Naive thymus-derived CD4-positive, alpha-beta T cell (primary cell): Measurements from ENCODE around the gene DR1. TPM values are rescaled to one million over a fixed set of nuclear protein-coding genes. Genes with fewer than 3 reads are reported as not detected.
A peak's percentile ranks its signal among the peaks of the same experiment; 100 is the strongest.

Source experiments
- ATAC-seq: fragments of 150-1000 bp; cut with Tn5 transposase; 2 replicates; pipeline ENCODE4 v1.10.0; 2021; ENCODE audit warnings: mild to moderate bottlenecking, moderate library complexity
- CTCF ChIA-PET: fragments of 350-600 bp; sonication (Branson Sonifier 250); formaldehyde crosslinking; loops from one replicate; lab custom pipeline; 2021; ENCODE audit warnings: antibody characterized with exemption; lab: Charles Lee
- POLR2A ChIA-PET: fragments of 350-600 bp; sonication (Branson Sonifier 250); formaldehyde crosslinking; loops from one replicate; lab custom pipeline; 2021; ENCODE audit warnings: antibody characterized with exemption, inconsistent platforms; lab: Charles Lee
- DNase-seq, 9 donors: peaks; one replicate each; pipeline versions ENCODE4 v3.0.0 to v3.0.0-alpha.2; 2020 to 2022; ENCODE audit warnings: mixed read lengths in 1 of 9
- H3K27ac ChIP-seq: one replicate; pipeline ENCODE4 v1.7.0; 2013; ENCODE audit warnings: mild to moderate bottlenecking, low read depth, low read length, moderate library complexity
- H3K27me3 ChIP-seq, 2 donors: one replicate each; pipeline ENCODE4 v1.7.0; 2013; ENCODE audit warnings: low read length in 2 of 2, mild to moderate bottlenecking in 2 of 2, moderate library complexity in 2 of 2; ENCODE audit not compliant: control insufficient read depth in 2 of 2, insufficient read depth in 2 of 2
- H3K36me3 ChIP-seq, 3 experiments: 1 replicate in 2 of 3; 2 replicates in 1 of 3; pipeline ENCODE4 v1.7.0; 2013; ENCODE audit warnings: low read length in 3 of 3, mild to moderate bottlenecking in 3 of 3, moderate library complexity in 1 of 3; ENCODE audit not compliant: insufficient read depth in 3 of 3, control insufficient read depth in 2 of 3
- H3K4me1 ChIP-seq, 2 donors: one replicate each; pipeline ENCODE4 v1.7.0; 2013; ENCODE audit warnings: low read length in 2 of 2, mild to moderate bottlenecking in 2 of 2, moderate library complexity in 1 of 2; ENCODE audit not compliant: control insufficient read depth in 2 of 2, insufficient read depth in 2 of 2
- H3K4me3 ChIP-seq: 2 replicates; pipeline ENCODE4 v1.7.0; 2013; ENCODE audit warnings: mild to moderate bottlenecking, low read length
- H3K9me3 ChIP-seq, 3 experiments: 1 replicate in 2 of 3; 2 replicates in 1 of 3; pipeline ENCODE4 v1.7.0; 2013; ENCODE audit warnings: low read length in 3 of 3; ENCODE audit not compliant: control insufficient read depth in 2 of 3
- H3K27ac Mint-ChIP-seq, 9 donors: one replicate each; pipeline ENCODE4 v1.8.0; 2020 to 2022; ENCODE audit warnings: mixed read lengths in 9 of 9, mild to moderate bottlenecking in 8 of 9, moderate library complexity in 5 of 9, inconsistent platforms in 2 of 9
- H3K27me3 Mint-ChIP-seq, 5 donors: one replicate each; pipeline ENCODE4 v1.8.0; 2021 to 2022; ENCODE audit warnings: mixed read lengths in 5 of 5, mild to moderate bottlenecking in 1 of 5
- H3K36me3 Mint-ChIP-seq, 5 donors: one replicate each; pipeline ENCODE4 v1.8.0; 2020 to 2022; ENCODE audit warnings: mixed read lengths in 5 of 5, mild to moderate bottlenecking in 3 of 5, inconsistent platforms in 1 of 5
- H3K4me1 Mint-ChIP-seq, 7 donors: one replicate each; pipeline ENCODE4 v1.8.0; 2020 to 2022; ENCODE audit warnings: mixed read lengths in 7 of 7, mild to moderate bottlenecking in 3 of 7, inconsistent platforms in 1 of 7
- H3K4me3 Mint-ChIP-seq, 10 donors: one replicate each; pipeline ENCODE4 v1.8.0; 2020 to 2022; ENCODE audit warnings: mild to moderate bottlenecking in 10 of 10, mixed read lengths in 10 of 10, moderate library complexity in 6 of 10, inconsistent platforms in 2 of 10
- H3K9me3 Mint-ChIP-seq, 11 donors: one replicate each; pipeline ENCODE4 v1.8.0; 2020 to 2022; ENCODE audit warnings: mixed read lengths in 11 of 11, mild to moderate bottlenecking in 4 of 11, inconsistent platforms in 1 of 11, moderate library complexity in 1 of 11
- intact Hi-C, 2 donors: fragments of 100-400 bp; cut with micrococcal nuclease; formaldehyde crosslinking; loops; one replicate each; pipeline ENCODE4 v1.15.1; 2023
- polyA plus RNA-seq, 2 donors: library from polyadenylated mRNA; unstranded; fragments of 300-500 nt; fragmentation: Illumina TruSeq; gene quantifications; one replicate each; pipeline ENCODE4 v1.2.3, GENCODE V29; 2021
- total RNA-seq, 6 experiments: library from RNA in 5 of 6; stranded (reverse) in 5 of 6; gene quantifications; 1 replicate in 5 of 6; 2 replicates in 1 of 6; pipeline ENCODE4 v1.2.3 and lab custom pipeline; 2021 to 2026

Gene DR1
- total and polyA plus RNA-seq, 7 experiments from 2014 or later = 46.2 to 104 (median 62.7) TPM

- no peaks in the 10 kb centered on the region for H3K27me3 ChIP-seq
- no peaks in the 10 kb centered on the region for H3K9me3 ChIP-seq
- no peak overlapping the region for H3K4me3 Mint-ChIP-seq
- H3K27ac ChIP-seq = no peak overlapping the region
- H3K36me3 ChIP-seq = no peaks in the 10 kb centered on the region
- DNase-seq = no peak
- no peaks in the 10 kb centered on the region for H3K4me1 ChIP-seq
- H3K4me3 ChIP-seq = no peak overlapping the region
- ChIA-PET POLR2A (interaction anchor here (0.6 to 1.6 kb wide), 5 partner anchors 11 to 207 kb away, joined by 3 to 15 read pairs (median 3); partner anchors contain the start of gene DR1), CTCF (interaction anchor here (0.9 to 1.1 kb wide), 2 partner anchors 20 kb away, joined by 3 to 5 read pairs; no protein-coding TSS in a partner anchor)
- no peaks in the 10 kb centered on the region for H3K4me1 Mint-ChIP-seq
- no peaks in the 10 kb centered on the region for H3K27me3 Mint-ChIP-seq
- intact Hi-C loops = loop anchor here in 1 of 2 donors (2.0 kb wide), 1 partner anchor 16 kb away; no protein-coding TSS in a partner anchor
- no peak for ATAC-seq
- no peaks in the 10 kb centered on the region for H3K9me3 Mint-ChIP-seq
- peaks cover 0 to 20% (median 14%) of the 10 kb centered on the region in 5 donors for H3K36me3 Mint-ChIP-seq
- H3K27ac Mint-ChIP-seq = no peak overlapping the region
These were observed 20.9 kb upstream of the DR1 start for GRCh38 chr1:93324486-93325464.

- DNase-seq = no peak
- Mint-ChIP-seq H3K36me3 (peaks cover 0 to 7% (median 2%) of the 10 kb centered on the region in 5 donors), H3K9me3 (no peaks in the 10 kb centered on the region), H3K4me1 (peaks cover 0 to 2% (median 0%) of the 10 kb centered on the region in 7 donors), H3K27me3 (no peaks in the 10 kb centered on the region), H3K27ac (no peak overlapping the region), H3K4me3 (no peak overlapping the region)
- no peak for ATAC-seq
- intact Hi-C loops = no loop called here
- Histone ChIP-seq H3K9me3 (no peaks in the 10 kb centered on the region), H3K27ac (no peak overlapping the region), H3K4me1 (no peaks in the 10 kb centered on the region), H3K27me3 (no peaks in the 10 kb centered on the region), H3K4me3 (no peak overlapping the region), H3K36me3 (no peaks in the 10 kb centered on the region)
- ChIA-PET CTCF (no interaction called here), POLR2A (no interaction called here)
These were observed 16.6 kb upstream of the DR1 start for GRCh38 chr1:93328809-93329760.

- Histone ChIP-seq H3K27ac (no peak overlapping the region), H3K4me1 (no peaks in the 10 kb centered on the region), H3K4me3 (no peak overlapping the region), H3K27me3 (no peaks in the 10 kb centered on the region), H3K9me3 (no peaks in the 10 kb centered on the region), H3K36me3 (no peaks in the 10 kb centered on the region)
- intact Hi-C loops = no loop called here
- H3K4me1 Mint-ChIP-seq = peaks cover 0 to 3% (median 0%) of the 10 kb centered on the region in 7 donors
- ATAC-seq = no peak
- H3K27ac Mint-ChIP-seq = no peak overlapping the region
- peaks cover 0 to 2% (median 0%) of the 10 kb centered on the region in 5 donors for H3K36me3 Mint-ChIP-seq
- no peak for DNase-seq
- H3K27me3 Mint-ChIP-seq = no peaks in the 10 kb centered on the region
- CTCF ChIA-PET = no interaction called here
- H3K4me3 Mint-ChIP-seq = no peak overlapping the region
- POLR2A ChIA-PET = no interaction called here
- no peaks in the 10 kb centered on the region for H3K9me3 Mint-ChIP-seq
These were observed 15.5 kb upstream of the DR1 start for GRCh38 chr1:93330196-93330595.

GRCh38 chr1:93330617-93331016 lies 15.1 kb upstream of the DR1 start:
- Mint-ChIP-seq H3K4me3 (no peak overlapping the region), H3K4me1 (peaks cover 0 to 5% (median under 1%) of the 10 kb centered on the region in 7 donors), H3K36me3 (peaks cover 0 to 2% (median 0%) of the 10 kb centered on the region in 5 donors), H3K27ac (no peak overlapping the region), H3K9me3 (no peaks in the 10 kb centered on the region), H3K27me3 (no peaks in the 10 kb centered on the region)
- intact Hi-C loops = no loop called here
- ChIA-PET CTCF (no interaction called here), POLR2A (no interaction called here)
- Histone ChIP-seq H3K27ac (no peak overlapping the region), H3K27me3 (no peaks in the 10 kb centered on the region), H3K9me3 (no peaks in the 10 kb centered on the region), H3K4me1 (peaks cover 0 to under 1% of the 10 kb centered on the region in 2 donors), H3K36me3 (no peaks in the 10 kb centered on the region), H3K4me3 (no peak overlapping the region)
- DNase-seq (no peak), ATAC-seq (no peak)

- no peak overlapping the region for H3K4me3 Mint-ChIP-seq
- no peaks in the 10 kb centered on the region for H3K27me3 ChIP-seq
- peak overlapping the region in 3 of 9 donors; percentile 2 to 32 (median 4) for H3K27ac Mint-ChIP-seq
- no peaks in the 10 kb centered on the region for H3K9me3 Mint-ChIP-seq
- H3K9me3 ChIP-seq = no peaks in the 10 kb centered on the region
- ATAC-seq (no peak), DNase-seq (no peak)
- no peaks in the 10 kb centered on the region for H3K27me3 Mint-ChIP-seq
- peaks cover 0 to 6% of the 10 kb centered on the region in 2 donors for H3K4me1 ChIP-seq
- ChIA-PET CTCF (no interaction called here), POLR2A (no interaction called here)
- H3K36me3 Mint-ChIP-seq = peaks cover 0 to 3% (median 0%) of the 10 kb centered on the region in 5 donors
- H3K36me3 ChIP-seq = no peaks in the 10 kb centered on the region
- H3K27ac ChIP-seq = no peak overlapping the region
- intact Hi-C loops = no loop called here
- peaks cover 2 to 13% (median 8%) of the 10 kb centered on the region in 7 donors for H3K4me1 Mint-ChIP-seq
- no peak overlapping the region for H3K4me3 ChIP-seq
These were observed 14.3 kb upstream of the DR1 start for GRCh38 chr1:93331412-93331811.

GRCh38 chr1:93332368-93332767 lies 13.3 kb upstream of the DR1 start:
- Mint-ChIP-seq H3K4me1 (peaks cover 7 to 22% (median 15%) of the 10 kb centered on the region in 7 donors), H3K27me3 (no peaks in the 10 kb centered on the region), H3K27ac (no peak overlapping the region), H3K9me3 (no peaks in the 10 kb centered on the region), H3K36me3 (peaks cover 0 to 9% (median 0%) of the 10 kb centered on the region in 5 donors), H3K4me3 (no peak overlapping the region)
- DNase-seq (no peak), ATAC-seq (no peak)
- H3K27me3 ChIP-seq = no peaks in the 10 kb centered on the region
- ChIA-PET POLR2A (no interaction called here), CTCF (no interaction called here)
- H3K4me1 ChIP-seq = peaks cover 0 to 6% of the 10 kb centered on the region in 2 donors
- H3K36me3 ChIP-seq = no peaks in the 10 kb centered on the region
- H3K4me3 ChIP-seq = no peak overlapping the region
- H3K9me3 ChIP-seq = no peaks in the 10 kb centered on the region
- no peak overlapping the region for H3K27ac ChIP-seq
- intact Hi-C loops = no loop called here
